ENCODE results near the gene CTRL. TPM values are rescaled to one million over a fixed set of nuclear protein-coding genes. Genes with fewer than 3 reads are reported as not detected.

The CTRL gene
- total RNA-seq, 4 donors from 2014 or later = 0.27 TPM; not detected in 3

DNA sequence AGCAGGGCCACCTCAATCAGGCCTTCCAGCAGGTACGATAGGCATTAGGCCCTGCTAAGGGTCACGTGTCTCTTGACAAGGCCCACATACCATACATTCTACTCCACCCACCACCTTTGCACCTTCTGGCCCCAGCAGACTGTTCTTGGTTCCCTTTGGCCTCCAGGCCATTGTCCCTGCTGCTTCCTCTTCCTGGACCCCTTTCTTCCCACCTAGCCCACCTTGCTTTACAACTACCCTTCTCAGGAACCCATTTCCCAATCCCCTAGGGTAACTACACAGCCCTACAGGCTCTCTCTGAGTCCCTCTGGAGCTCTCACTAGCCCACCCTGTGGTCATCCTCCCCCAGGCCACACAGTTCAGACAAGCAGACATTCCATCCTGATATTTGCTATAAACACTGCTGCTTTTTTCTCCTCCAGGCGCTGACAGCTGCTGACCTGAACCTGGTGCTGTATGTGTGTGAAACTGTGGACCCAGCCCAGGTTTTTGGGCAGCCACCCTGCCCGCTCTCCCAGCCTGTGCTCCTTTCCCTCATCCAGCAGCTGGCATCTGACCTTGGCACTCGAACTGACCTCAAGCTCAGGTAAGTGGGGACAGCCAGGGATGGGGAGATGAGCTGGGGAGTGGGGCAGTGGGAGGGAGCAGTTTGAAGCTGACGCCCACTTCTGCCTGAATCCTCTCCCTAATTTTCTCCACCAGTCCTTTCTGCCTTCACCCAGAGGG is 48.4 kb downstream of the CTRL start:
- peaks cover 51 to 52% of the 10 kb centered on the region in 2 donors for H3K4me1 ChIP-seq
- H3K36me3 ChIP-seq = peaks cover 2 to 48% of the 10 kb centered on the region in 2 donors
- H3K27me3 ChIP-seq = no peaks in the 10 kb centered on the region
- TF ChIP-seq POLR2A (IDR thresholded peaks at IDR 0.05) = no peak
- TF ChIP-seq, protein P1, sequence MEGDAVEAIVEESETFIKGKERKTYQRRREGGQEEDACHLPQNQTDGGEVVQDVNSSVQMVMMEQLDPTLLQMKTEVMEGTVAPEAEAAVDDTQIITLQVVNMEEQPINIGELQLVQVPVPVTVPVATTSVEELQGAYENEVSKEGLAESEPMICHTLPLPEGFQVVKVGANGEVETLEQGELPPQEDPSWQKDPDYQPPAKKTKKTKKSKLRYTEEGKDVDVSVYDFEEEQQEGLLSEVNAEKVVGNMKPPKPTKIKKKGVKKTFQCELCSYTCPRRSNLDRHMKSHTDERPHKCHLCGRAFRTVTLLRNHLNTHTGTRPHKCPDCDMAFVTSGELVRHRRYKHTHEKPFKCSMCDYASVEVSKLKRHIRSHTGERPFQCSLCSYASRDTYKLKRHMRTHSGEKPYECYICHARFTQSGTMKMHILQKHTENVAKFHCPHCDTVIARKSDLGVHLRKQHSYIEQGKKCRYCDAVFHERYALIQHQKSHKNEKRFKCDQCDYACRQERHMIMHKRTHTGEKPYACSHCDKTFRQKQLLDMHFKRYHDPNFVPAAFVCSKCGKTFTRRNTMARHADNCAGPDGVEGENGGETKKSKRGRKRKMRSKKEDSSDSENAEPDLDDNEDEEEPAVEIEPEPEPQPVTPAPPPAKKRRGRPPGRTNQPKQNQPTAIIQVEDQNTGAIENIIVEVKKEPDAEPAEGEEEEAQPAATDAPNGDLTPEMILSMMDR (IDR thresholded peaks at IDR 0.05 in 4 of 5, conservative IDR thresholded peaks at IDR 0.05 in 1 of 5) = no peak
- in situ Hi-C loops (cut with MboI; ENCODE audit: low sequenced_read_pairs in 4 of 4) (loop anchor here in 1 of 4 donors (10.0 kb wide), 1 partner anchor 51 kb away; the partner anchor contains the start of genes CTRL and PSMB10), intact Hi-C loops (cut with DNase I; ENCODE audit: low total_unique reads) (loop anchor here (2.0 to 5.0 kb wide), 2 partner anchors 33 to 159 kb away; no protein-coding TSS in a partner anchor)
- DNase-seq (no peak), ATAC-seq (no peak)
- no peak overlapping the region for H3K4me3 ChIP-seq
- H3K9me3 ChIP-seq = no peaks in the 10 kb centered on the region
- H3K27ac ChIP-seq = peak overlapping the region; percentile 87 to 95 (median 90)

DNA sequence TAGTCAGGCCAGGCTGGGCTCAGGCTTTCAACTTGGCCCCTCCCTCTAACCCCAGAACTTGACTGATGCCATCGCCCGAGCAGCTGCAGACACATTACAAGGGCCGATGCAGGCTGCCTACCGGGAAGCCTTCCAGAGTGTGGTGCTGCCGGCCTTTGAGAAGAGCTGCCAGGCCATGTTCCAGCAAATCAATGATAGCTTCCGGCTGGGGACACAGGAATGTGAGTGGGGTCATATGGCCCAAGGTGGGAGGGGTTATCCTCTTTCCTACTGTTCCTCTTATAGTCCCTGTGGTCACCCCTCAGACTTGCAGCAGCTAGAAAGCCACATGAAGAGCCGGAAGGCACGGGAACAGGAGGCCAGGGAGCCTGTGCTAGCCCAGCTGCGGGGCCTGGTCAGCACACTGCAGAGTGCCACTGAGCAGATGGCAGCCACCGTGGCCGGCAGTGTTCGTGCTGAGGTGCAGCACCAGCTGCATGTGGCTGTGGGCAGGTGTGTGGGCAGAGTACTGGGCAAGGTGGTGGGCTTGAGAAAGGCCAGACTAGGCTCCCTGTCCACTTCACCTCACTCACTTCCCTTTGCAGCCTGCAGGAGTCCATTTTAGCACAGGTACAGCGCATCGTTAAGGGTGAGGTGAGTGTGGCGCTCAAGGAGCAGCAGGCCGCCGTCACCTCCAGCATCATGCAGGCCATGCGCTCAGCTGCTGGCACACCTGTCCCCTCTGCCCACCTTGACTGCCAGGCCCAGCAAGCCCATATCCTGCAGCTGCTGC is 49.1 kb downstream of the CTRL start:
- no peaks in the 10 kb centered on the region for H3K9me3 ChIP-seq
- H3K27me3 ChIP-seq = no peaks in the 10 kb centered on the region
- no peak overlapping the region for H3K4me3 ChIP-seq
- in situ Hi-C loops (cut with MboI; ENCODE audit: low sequenced_read_pairs in 4 of 4) = loop anchor here in 1 of 4 donors (10.0 kb wide), 1 partner anchor 52 kb away; the partner anchor contains the start of genes CTRL and PSMB10
- H3K27ac ChIP-seq = peak overlapping the region; percentile 87 to 95 (median 90)
- ATAC-seq = peak; percentile 65 to 74
- peaks cover 51 to 52% of the 10 kb centered on the region in 2 donors for H3K4me1 ChIP-seq
- peaks cover 2 to 55% of the 10 kb centered on the region in 2 donors for H3K36me3 ChIP-seq
- peak; percentile 27 to 48 for TF ChIP-seq POLR2A (IDR thresholded peaks at IDR 0.05)
- TF ChIP-seq, protein P1 (IDR thresholded peaks at IDR 0.05 in 4 of 5, conservative IDR thresholded peaks at IDR 0.05 in 1 of 5) = peak in 1 of 5 experiments; percentile 22
- DNase-seq = peak; percentile 74 to 90
- intact Hi-C loops (cut with DNase I; ENCODE audit: low total_unique reads) = loop anchor here (2.0 to 5.0 kb wide), 2 partner anchors 34 to 160 kb away; no protein-coding TSS in a partner anchor

DNA sequence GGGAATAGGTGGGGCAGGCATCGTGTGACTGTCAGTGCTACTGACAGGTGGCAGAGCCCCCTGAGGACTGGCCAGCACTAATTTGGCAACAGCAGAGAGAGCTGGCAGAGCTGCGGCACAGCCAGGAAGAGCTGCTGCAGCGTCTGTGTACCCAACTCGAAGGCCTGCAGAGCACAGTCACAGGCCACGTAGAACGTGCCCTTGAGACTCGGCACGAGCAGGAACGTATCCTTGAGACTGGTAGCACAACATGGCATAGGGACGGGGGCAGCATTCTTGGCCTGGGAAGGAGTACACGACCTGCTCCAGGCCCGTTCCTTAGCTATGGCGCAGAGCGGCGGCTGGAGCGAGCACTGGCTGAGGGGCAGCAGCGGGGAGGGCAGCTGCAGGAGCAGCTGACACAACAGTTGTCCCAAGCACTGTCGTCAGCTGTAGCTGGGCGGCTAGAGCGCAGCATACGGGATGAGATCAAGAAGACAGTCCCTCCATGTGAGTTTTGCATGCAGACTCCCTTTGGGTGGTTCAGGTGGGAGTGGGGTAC is 50.0 kb downstream of the CTRL start:
- peaks cover 51 to 52% of the 10 kb centered on the region in 2 donors for H3K4me1 ChIP-seq
- H3K27ac ChIP-seq = peak overlapping the region; percentile 87 to 95 (median 90)
- H3K4me3 ChIP-seq = no peak overlapping the region
- H3K9me3 ChIP-seq = no peaks in the 10 kb centered on the region
- H3K27me3 ChIP-seq = no peaks in the 10 kb centered on the region
- in situ Hi-C loops (cut with MboI; ENCODE audit: low sequenced_read_pairs in 4 of 4) = loop anchor here in 1 of 4 donors (10.0 kb wide), 1 partner anchor 53 kb away; the partner anchor contains the start of genes CTRL and PSMB10
- DNase-seq (peak; percentile 34 to 82), ATAC-seq (peak; percentile 51 to 63)
- intact Hi-C loops (cut with DNase I; ENCODE audit: low total_unique reads) = loop anchor here (2.0 to 5.0 kb wide), 2 partner anchors 35 to 161 kb away; no protein-coding TSS in a partner anchor
- TF ChIP-seq, protein P1 (IDR thresholded peaks at IDR 0.05 in 4 of 5, conservative IDR thresholded peaks at IDR 0.05 in 1 of 5) = no peak
- TF ChIP-seq POLR2A (IDR thresholded peaks at IDR 0.05) = peak in 1 of 2 donors; percentile 13
- H3K36me3 ChIP-seq = peaks cover 2 to 64% of the 10 kb centered on the region in 2 donors

DNA sequence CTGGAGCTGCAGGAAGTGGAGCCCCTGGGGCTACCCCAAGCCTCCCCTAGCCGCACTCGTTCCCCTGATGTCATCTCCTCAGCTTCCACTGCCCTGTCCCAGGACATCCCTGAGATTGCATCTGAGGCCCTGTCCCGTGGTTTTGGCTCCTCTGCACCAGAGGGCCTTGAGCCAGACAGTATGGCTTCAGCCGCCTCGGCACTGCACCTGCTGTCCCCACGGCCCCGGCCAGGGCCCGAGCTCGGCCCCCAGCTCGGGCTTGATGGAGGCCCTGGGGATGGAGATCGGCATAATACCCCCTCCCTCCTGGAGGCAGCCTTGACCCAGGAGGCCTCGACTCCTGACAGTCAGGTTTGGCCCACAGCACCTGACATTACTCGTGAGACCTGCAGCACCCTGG is 51.1 kb downstream of the CTRL start:
- ATAC-seq = peak in 1 of 2 donors; percentile 22
- peaks cover 51 to 59% of the 10 kb centered on the region in 2 donors for H3K4me1 ChIP-seq
- no peak overlapping the region for H3K4me3 ChIP-seq
- TF ChIP-seq POLR2A (IDR thresholded peaks at IDR 0.05) = no peak
- TF ChIP-seq, protein P1 (IDR thresholded peaks at IDR 0.05 in 4 of 5, conservative IDR thresholded peaks at IDR 0.05 in 1 of 5) = no peak
- in situ Hi-C loops (cut with MboI; ENCODE audit: low sequenced_read_pairs in 4 of 4) (loop anchor here in 1 of 4 donors (10.0 kb wide), 1 partner anchor 54 kb away; the partner anchor contains the start of genes CTRL and PSMB10), intact Hi-C loops (cut with DNase I; ENCODE audit: low total_unique reads) (loop anchor here (5.0 kb wide), 1 partner anchor 162 kb away; no protein-coding TSS in a partner anchor)
- DNase-seq = peak in 1 of 2 donors; percentile 76
- no peaks in the 10 kb centered on the region for H3K9me3 ChIP-seq
- H3K36me3 ChIP-seq = peaks cover 2 to 67% of the 10 kb centered on the region in 2 donors
- H3K27me3 ChIP-seq = no peaks in the 10 kb centered on the region
- H3K27ac ChIP-seq = peak overlapping the region; percentile 87 to 95 (median 90)
